GM18861 (cell line): ENCODE measurements around the gene ARPP21.

Source experiments
- ATAC-seq: cut with Tn5 transposase; IDR thresholded peaks from one replicate; pipeline ENCODE4 v1.9.1; 2021; ENCODE audit not compliant: unreplicated experiment

ARPP21 gene

GRCh38 chr3:35674451-35675109 is 35.3 kb downstream of the ARPP21 start:
- no peak for ATAC-seq

DNA sequence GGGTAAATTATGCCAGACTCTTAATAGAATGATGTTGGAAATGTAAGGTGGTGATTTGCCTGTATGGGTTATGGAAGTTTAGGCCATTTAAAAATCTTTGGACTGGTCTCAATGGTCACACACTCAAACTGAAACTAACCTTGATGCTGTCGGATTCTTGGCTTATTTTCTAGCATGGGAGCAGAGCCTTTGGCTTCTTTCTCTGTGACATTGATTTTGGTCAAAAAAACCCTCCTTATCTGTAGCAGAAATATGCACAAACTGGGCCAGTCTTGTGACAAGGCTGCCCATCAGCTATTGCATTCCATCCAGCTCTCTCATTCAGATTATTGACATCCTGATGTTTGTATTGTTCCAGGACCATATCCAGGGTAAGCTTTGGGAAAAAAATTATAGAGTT is 35.9 kb downstream of the ARPP21 start:
- no peak for ATAC-seq

- ATAC-seq = no peak
Observed at GRCh38 chr3:35675621-35676020, 36.3 kb downstream of the ARPP21 start.

DNA sequence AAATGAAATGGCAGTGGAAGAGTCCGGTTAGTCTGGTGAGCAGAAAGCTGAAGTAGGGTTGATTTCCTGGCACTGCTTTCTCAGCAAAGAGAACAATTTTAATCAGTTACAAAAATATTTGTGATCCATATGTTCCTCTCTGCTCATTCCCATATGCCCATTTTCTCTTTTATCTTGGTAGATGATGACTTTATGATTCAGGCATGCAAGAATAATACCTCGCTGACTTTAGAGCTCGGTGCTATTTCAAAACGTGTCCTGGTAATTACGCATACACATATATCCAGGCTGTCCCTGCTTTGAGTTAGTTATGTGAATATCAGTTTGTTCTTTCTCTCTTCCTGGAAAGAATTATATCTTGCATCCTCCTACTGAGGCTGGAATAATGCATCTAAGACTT is 38.5 kb downstream of the ARPP21 start:
- ATAC-seq = no peak

- ATAC-seq = no peak
Observed at GRCh38 chr3:35678643-35679161, 39.4 kb downstream of the ARPP21 start.

- no peak for ATAC-seq
Observed at GRCh38 chr3:35679409-35680080, 40.2 kb downstream of the ARPP21 start.

GRCh38 chr3:35680866-35681650 is 41.7 kb downstream of the ARPP21 start:
- no peak for ATAC-seq

GRCh38 chr3:35685153-35685552 is 45.8 kb downstream of the ARPP21 start:
- no peak for ATAC-seq

- ATAC-seq = no peak
Observed at GRCh38 chr3:35688826-35689225, 49.5 kb downstream of the ARPP21 start.

DNA sequence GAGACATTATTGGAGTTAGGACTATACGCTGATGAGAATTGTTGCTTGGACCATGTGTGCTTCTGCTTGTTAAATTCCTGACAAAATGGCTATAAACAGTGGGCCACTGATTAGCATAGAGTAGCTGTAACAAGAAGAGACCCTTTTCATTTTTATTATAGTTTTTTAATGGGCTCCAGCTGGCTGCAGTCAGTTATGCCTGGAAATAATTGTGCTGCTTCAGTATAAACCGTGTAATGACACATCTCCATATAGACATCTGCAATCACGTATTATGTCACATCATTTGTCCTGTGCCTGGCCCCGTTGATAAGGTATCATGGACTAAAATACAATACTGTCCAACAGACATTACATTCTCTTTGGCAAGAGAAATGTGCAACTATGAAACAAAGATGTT is 50.9 kb downstream of the ARPP21 start:
- ATAC-seq = no peak

DNA sequence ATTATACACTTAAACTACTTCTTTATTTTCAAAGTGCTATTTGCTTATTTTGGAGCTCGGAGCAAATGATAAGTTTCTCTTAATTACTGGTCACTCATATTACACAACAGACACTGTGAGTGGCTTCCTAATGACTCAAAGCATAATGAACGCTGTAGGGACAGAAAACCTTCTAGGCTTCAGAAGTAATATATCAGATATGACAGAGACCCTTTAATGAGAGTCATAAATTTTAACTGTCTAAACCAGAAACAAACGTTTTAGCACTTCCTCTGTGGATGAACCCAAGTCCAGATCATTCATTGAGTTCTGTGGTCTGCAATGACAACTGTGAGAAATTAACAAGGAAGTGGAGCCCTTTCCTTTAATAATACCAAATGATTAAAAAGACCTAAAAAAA is 66.6 kb downstream of the ARPP21 start:
- ATAC-seq = no peak

DNA sequence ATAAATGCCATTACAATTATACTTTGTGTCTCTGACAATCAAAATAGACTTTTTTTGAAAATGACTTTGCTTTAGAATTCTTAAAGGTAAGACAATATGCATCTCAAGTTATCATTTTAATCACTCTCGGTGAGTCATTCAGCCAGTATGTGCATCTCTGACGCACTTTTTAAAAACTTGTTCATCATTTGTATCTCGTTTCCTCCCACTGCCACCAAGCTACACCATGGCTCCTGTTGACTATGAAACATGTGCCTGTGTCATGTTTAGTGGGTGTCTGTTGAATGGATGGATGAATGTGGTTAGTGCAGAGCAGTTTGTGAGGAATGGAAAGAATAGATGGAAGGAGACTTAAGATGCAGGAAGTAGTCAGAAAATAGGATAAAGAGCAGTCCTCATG is 68.6 kb downstream of the ARPP21 start:
- ATAC-seq = no peak

- ATAC-seq = no peak
Observed at GRCh38 chr3:35708394-35709271, 69.3 kb downstream of the ARPP21 start.

DNA sequence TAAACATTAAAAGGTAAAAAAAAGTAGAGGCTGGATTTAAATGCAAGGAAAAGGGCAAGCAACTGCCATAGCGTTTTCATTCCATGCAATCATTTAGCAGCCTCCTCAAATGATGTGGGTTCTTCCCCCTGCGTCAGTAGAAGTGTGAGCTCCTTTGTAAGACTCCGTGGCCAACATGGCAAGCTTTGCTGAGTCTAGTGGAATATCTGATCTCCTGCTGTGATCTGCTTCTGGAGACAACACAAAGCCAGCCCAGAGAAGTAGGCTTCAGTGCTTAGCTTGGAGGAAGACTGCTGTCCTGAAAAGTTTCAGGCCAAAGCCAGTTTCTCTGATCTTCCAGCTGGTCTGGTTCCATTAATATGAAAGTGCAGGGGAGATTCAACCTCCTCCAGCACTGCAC is 70.4 kb downstream of the ARPP21 start:
- no peak for ATAC-seq

- ATAC-seq = no peak
Observed at GRCh38 chr3:35710554-35710953, 71.2 kb downstream of the ARPP21 start.

GRCh38 chr3:35718921-35719320 is 79.6 kb downstream of the ARPP21 start:
- no peak for ATAC-seq

- ATAC-seq = no peak
Observed at GRCh38 chr3:35721628-35722027, 82.3 kb downstream of the ARPP21 start.

GRCh38 chr3:35722902-35723301 is 83.6 kb downstream of the ARPP21 start:
- no peak for ATAC-seq

GRCh38 chr3:35723480-35724097 is 84.3 kb downstream of the ARPP21 start:
- no peak for ATAC-seq

DNA sequence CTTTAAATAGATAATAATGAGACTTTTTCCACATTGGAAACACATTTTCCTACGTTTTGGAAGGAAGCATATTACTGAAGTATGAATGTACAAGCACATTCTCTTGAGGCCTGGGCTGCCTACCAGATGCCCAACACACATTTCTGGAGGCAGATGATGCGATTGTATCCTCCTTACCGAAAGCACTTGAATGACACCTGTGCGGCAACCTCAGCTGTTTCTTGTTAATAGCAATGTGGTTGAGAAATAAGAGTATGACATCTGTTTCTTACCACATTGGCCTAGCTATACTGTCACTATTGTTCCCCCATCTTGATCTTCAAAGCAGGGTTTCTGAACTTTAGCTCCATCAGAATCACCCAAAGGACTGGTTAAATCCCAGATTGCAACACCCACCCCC is 84.8 kb downstream of the ARPP21 start:
- ATAC-seq = no peak
